Endothelial cell (in vitro differentiated cells): ENCODE data around the gene FARP1. TPM values are rescaled to one million over a fixed set of nuclear protein-coding genes. Genes with fewer than 3 reads are reported as not detected.

Source experiments
- DNase-seq: peaks from one replicate; pipeline ENCODE4 v3.0.0; 2021; ENCODE audit warnings: low spot score
- H3K27ac Mint-ChIP-seq: one replicate; pipeline ENCODE4 v1.8.0; 2021; ENCODE audit warnings: mixed read lengths, inconsistent platforms; ENCODE audit not compliant: unreplicated experiment
- H3K27me3 Mint-ChIP-seq: one replicate; pipeline ENCODE4 v1.8.0; 2021; ENCODE audit warnings: mild to moderate bottlenecking, moderate library complexity, mixed read lengths, inconsistent platforms; ENCODE audit not compliant: unreplicated experiment
- H3K36me3 Mint-ChIP-seq: one replicate; pipeline ENCODE4 v1.8.0; 2021; ENCODE audit warnings: mild to moderate bottlenecking, low read depth, mixed read lengths, inconsistent platforms; ENCODE audit not compliant: unreplicated experiment
- H3K4me1 Mint-ChIP-seq: one replicate; pipeline ENCODE4 v1.8.0; 2021; ENCODE audit warnings: mild to moderate bottlenecking, mixed read lengths, inconsistent platforms; ENCODE audit not compliant: unreplicated experiment
- H3K4me3 Mint-ChIP-seq: one replicate; pipeline ENCODE4 v1.8.0; 2021; ENCODE audit warnings: mild to moderate bottlenecking, mixed read lengths, inconsistent platforms; ENCODE audit not compliant: unreplicated experiment
- H3K9me3 Mint-ChIP-seq: one replicate; pipeline ENCODE4 v1.8.0; 2021; ENCODE audit warnings: mixed read lengths, inconsistent platforms; ENCODE audit not compliant: unreplicated experiment
- CTCF ChIP-seq: fragments of 200-600 bp; sonication (generic); IDR thresholded peaks from one replicate; pipeline ENCODE4 v1.5.0; 2021; ENCODE audit warnings: antibody characterized with exemption; ENCODE audit not compliant: unreplicated experiment
- total RNA-seq: library from RNA; stranded (reverse); fragmentation: NEBNext Ultra II Directional; extraction: Animal tissue kit (Norgen Biotek cat#: 25700); gene quantifications from one replicate; pipeline ENCODE4 v1.2.1, GENCODE V29; 2021; ENCODE audit not compliant: unreplicated experiment

Gene FARP1
- total RNA-seq, 1 donor from 2014 or later, result 167 TPM

GRCh38 chr13:98345107-98345935, 202.4 kb downstream of the FARP1 start:
- peaks cover 1% of the 10 kb centered on the region for H3K27me3 Mint-ChIP-seq
- DNase-seq, result no peak
- H3K36me3 Mint-ChIP-seq, result peaks cover 14% of the 10 kb centered on the region
- no peak for TF ChIP-seq CTCF
- H3K4me3 Mint-ChIP-seq, result no peak overlapping the region
- no peaks in the 10 kb centered on the region for H3K9me3 Mint-ChIP-seq
- no peak overlapping the region for H3K27ac Mint-ChIP-seq
- peaks cover 1% of the 10 kb centered on the region for H3K4me1 Mint-ChIP-seq

GRCh38 chr13:98346904-98347636, 204.2 kb downstream of the FARP1 start:
- Mint-ChIP-seq H3K4me1 (peaks cover 8% of the 10 kb centered on the region), H3K36me3 (peaks cover 14% of the 10 kb centered on the region), H3K4me3 (no peak overlapping the region), H3K9me3 (no peaks in the 10 kb centered on the region), H3K27ac (peak overlapping the region; percentile 51), H3K27me3 (peaks cover 5% of the 10 kb centered on the region)
- no peak for DNase-seq
- no peak for TF ChIP-seq CTCF

- Mint-ChIP-seq H3K36me3 (peaks cover 14% of the 10 kb centered on the region), H3K27ac (no peak overlapping the region), H3K9me3 (no peaks in the 10 kb centered on the region), H3K4me1 (peaks cover 14% of the 10 kb centered on the region), H3K4me3 (no peak overlapping the region), H3K27me3 (peaks cover 5% of the 10 kb centered on the region)
- no peak for DNase-seq
- no peak for TF ChIP-seq CTCF
These were observed 204.9 kb downstream of the FARP1 start for GRCh38 chr13:98347756-98348155.

- Mint-ChIP-seq H3K4me1 (peaks cover 14% of the 10 kb centered on the region), H3K4me3 (no peak overlapping the region), H3K27ac (no peak overlapping the region), H3K36me3 (peaks cover 14% of the 10 kb centered on the region), H3K27me3 (peaks cover 5% of the 10 kb centered on the region), H3K9me3 (no peaks in the 10 kb centered on the region)
- no peak for TF ChIP-seq CTCF
- DNase-seq, result no peak
These were observed 205.7 kb downstream of the FARP1 start for GRCh38 chr13:98348466-98349200.
